Activated T-helper 1 cell treated with anti-CD3 and anti-CD28 coated beads, Interleukin-12 subunit alpha, Interleukin-12 subunit beta, Interleukin-2, Interleukin-4 antibody, amounts not matched to agents 30 ng/mL and 10 ng/mL and 1 ng/mL, durations not matched to agents 14 hours and 24 hours and 36 hours (primary cell): Measurements from ENCODE around the gene DAZAP1. TPM values are rescaled to one million over a fixed set of nuclear protein-coding genes. Genes with fewer than 3 reads are reported as not detected.

Experiments used
- DNase-seq: peaks from one replicate; pipeline ENCODE4 v3.0.0; 2021; ENCODE audit warnings: low spot score
- H3K27ac Mint-ChIP-seq: one replicate; pipeline ENCODE4 v1.8.0; 2021; ENCODE audit warnings: mild to moderate bottlenecking, mixed read lengths
- H3K27me3 Mint-ChIP-seq: one replicate; pipeline ENCODE4 v1.8.0; 2022; ENCODE audit warnings: mild to moderate bottlenecking, moderate library complexity, mixed read lengths; ENCODE audit not compliant: insufficient read depth
- H3K36me3 Mint-ChIP-seq: one replicate; pipeline ENCODE4 v1.8.0; 2021; ENCODE audit warnings: low read depth, mixed read lengths
- H3K4me1 Mint-ChIP-seq: one replicate; pipeline ENCODE4 v1.8.0; 2021; ENCODE audit warnings: low read depth, mixed read lengths
- H3K4me3 Mint-ChIP-seq: one replicate; pipeline ENCODE4 v1.8.0; 2021; ENCODE audit warnings: mild to moderate bottlenecking, moderate library complexity, mixed read lengths
- H3K9me3 Mint-ChIP-seq: one replicate; pipeline ENCODE4 v1.8.0; 2021; ENCODE audit warnings: mixed read lengths
- intact Hi-C: fragments of 100-400 bp; cut with micrococcal nuclease; formaldehyde crosslinking; loops from one replicate; pipeline ENCODE4 v1.15.1; 2024
- total RNA-seq: library from RNA; stranded (reverse); gene quantifications from 2 replicates; pipeline ENCODE4 v1.2.3, GENCODE V29; 2022

The DAZAP1 gene
- total RNA-seq, 1 donor from 2014 or later = 301 TPM

GRCh38 chr19:1445185-1445931 lies 38.0 kb downstream of the DAZAP1 start:
- H3K4me1 Mint-ChIP-seq = peaks cover 7% of the 10 kb centered on the region
- H3K27me3 Mint-ChIP-seq = peaks cover 26% of the 10 kb centered on the region
- peaks cover 25% of the 10 kb centered on the region for H3K36me3 Mint-ChIP-seq
- intact Hi-C loops = loop anchor here (1.0 to 5.0 kb wide), 4 partner anchors 10 to 322 kb away; partner anchors contain the start of gene ADAMTSL5
- no peaks in the 10 kb centered on the region for H3K9me3 Mint-ChIP-seq
- peak overlapping the region; percentile 70 for H3K4me3 Mint-ChIP-seq
- peak overlapping the region; percentile 63 for H3K27ac Mint-ChIP-seq
- peak; percentile 81 for DNase-seq

GRCh38 chr19:1445932-1446712 lies 38.7 kb downstream of the DAZAP1 start:
- H3K4me3 Mint-ChIP-seq = no peak overlapping the region
- no peaks in the 10 kb centered on the region for H3K9me3 Mint-ChIP-seq
- intact Hi-C loops = loop anchor here (1.0 to 5.0 kb wide), 4 partner anchors 9 to 321 kb away; partner anchors contain the start of gene ADAMTSL5
- DNase-seq = no peak
- H3K4me1 Mint-ChIP-seq = peaks cover 7% of the 10 kb centered on the region
- H3K27me3 Mint-ChIP-seq = peaks cover 34% of the 10 kb centered on the region
- H3K36me3 Mint-ChIP-seq = peaks cover 18% of the 10 kb centered on the region
- H3K27ac Mint-ChIP-seq = no peak overlapping the region

GRCh38 chr19:1446713-1447481 lies 39.5 kb downstream of the DAZAP1 start:
- peaks cover 35% of the 10 kb centered on the region for H3K27me3 Mint-ChIP-seq
- peaks cover 7% of the 10 kb centered on the region for H3K4me1 Mint-ChIP-seq
- no peak overlapping the region for H3K27ac Mint-ChIP-seq
- no peak for DNase-seq
- H3K36me3 Mint-ChIP-seq = peaks cover 10% of the 10 kb centered on the region
- no peak overlapping the region for H3K4me3 Mint-ChIP-seq
- intact Hi-C loops = loop anchor here (5.0 kb wide), 1 partner anchor 320 kb away; no protein-coding TSS in a partner anchor
- no peaks in the 10 kb centered on the region for H3K9me3 Mint-ChIP-seq

- intact Hi-C loops = loop anchor here (5.0 kb wide), 1 partner anchor 320 kb away; no protein-coding TSS in a partner anchor
- H3K27ac Mint-ChIP-seq = peak overlapping the region; percentile 8
These were observed 40.1 kb downstream of the DAZAP1 start for GRCh38 chr19:1447504-1447903.

GRCh38 chr19:1447944-1448343 lies 40.6 kb downstream of the DAZAP1 start:
- Mint-ChIP-seq H3K4me3 (peak overlapping the region; percentile 19), H3K4me1 (peaks cover 7% of the 10 kb centered on the region), H3K27me3 (peaks cover 36% of the 10 kb centered on the region), H3K27ac (peak overlapping the region; percentile 8), H3K36me3 (peaks cover 1% of the 10 kb centered on the region), H3K9me3 (no peaks in the 10 kb centered on the region)
- intact Hi-C loops = loop anchor here (5.0 kb wide), 1 partner anchor 319 kb away; no protein-coding TSS in a partner anchor
- DNase-seq = no peak

More at GRCh38 chr19:1447504-1447903, 40.1 kb downstream of the DAZAP1 start:
- no peak for DNase-seq
- Mint-ChIP-seq H3K27me3 (peaks cover 35% of the 10 kb centered on the region), H3K4me3 (no peak overlapping the region), H3K9me3 (no peaks in the 10 kb centered on the region), H3K36me3 (peaks cover 5% of the 10 kb centered on the region), H3K4me1 (peaks cover 7% of the 10 kb centered on the region)

GRCh38 chr19:1449467-1450442 lies 42.4 kb downstream of the DAZAP1 start, which contains the start of gene APC2:
Gene APC2, plus strand, starts transcription at chr19:1450121. Its CDS starts 2,881 bp downstream, at chr19:1453002.
- intact Hi-C loops = loop anchor here (5.0 kb wide), 1 partner anchor 318 kb away; no protein-coding TSS in a partner anchor
- H3K27ac Mint-ChIP-seq = no peak within 1 kb of the TSS
- DNase-seq = no peak
- H3K36me3 Mint-ChIP-seq = no peaks in the 10 kb centered on the region
- H3K4me1 Mint-ChIP-seq = peaks cover 7% of the 10 kb centered on the region
- peaks cover 46% of the 10 kb centered on the region for H3K27me3 Mint-ChIP-seq
- no peaks in the 10 kb centered on the region for H3K9me3 Mint-ChIP-seq
- no peak within 1 kb of the TSS for H3K4me3 Mint-ChIP-seq

- Mint-ChIP-seq H3K4me1 (peaks cover 12% of the 10 kb centered on the region), H3K36me3 (no peaks in the 10 kb centered on the region), H3K9me3 (no peaks in the 10 kb centered on the region), H3K4me3 (no peak overlapping the region), H3K27me3 (peaks cover 55% of the 10 kb centered on the region), H3K27ac (no peak overlapping the region)
- no peak for DNase-seq
- intact Hi-C loops = no loop called here
These were observed 43.6 kb downstream of the DAZAP1 start for GRCh38 chr19:1450735-1451731.

- Mint-ChIP-seq H3K27me3 (peaks cover 52% of the 10 kb centered on the region), H3K9me3 (no peaks in the 10 kb centered on the region), H3K4me3 (no peak overlapping the region), H3K4me1 (peaks cover 12% of the 10 kb centered on the region), H3K27ac (no peak overlapping the region), H3K36me3 (no peaks in the 10 kb centered on the region)
- no peak for DNase-seq
- intact Hi-C loops = no loop called here
These were observed 44.8 kb downstream of the DAZAP1 start for GRCh38 chr19:1451916-1452801.

- no peaks in the 10 kb centered on the region for H3K36me3 Mint-ChIP-seq
- DNase-seq = no peak
- H3K9me3 Mint-ChIP-seq = no peaks in the 10 kb centered on the region
- no peak overlapping the region for H3K4me3 Mint-ChIP-seq
- H3K4me1 Mint-ChIP-seq = peaks cover 12% of the 10 kb centered on the region
- H3K27ac Mint-ChIP-seq = no peak overlapping the region
- peaks cover 50% of the 10 kb centered on the region for H3K27me3 Mint-ChIP-seq
- intact Hi-C loops = no loop called here
These were observed 45.6 kb downstream of the DAZAP1 start for GRCh38 chr19:1452802-1453524.
